Neural cell (in vitro differentiated cells): Measurements from ENCODE around the gene STAT5B. TPM values are rescaled to one million over a fixed set of nuclear protein-coding genes. Genes with fewer than 3 reads are reported as not detected.
"Not testable (repeated sequence)": the region's sequence is repeated elsewhere in the genome, so short reads cannot be mapped to it uniquely, and the experiment has no call there.

Experiments
- H2AFZ ChIP-seq: fragments of 200-600, 300-800 bp; sonication (generic), shearing (Covaris generic); 2 replicates; pipeline ENCODE4 v1.6.0; 2014; ENCODE audit warnings: low read depth, mild to moderate bottlenecking, antibody characterized with exemption, low read length, moderate library complexity
- H3F3A ChIP-seq: fragments of 200-600 bp; shearing (Covaris generic); 2 replicates; pipeline ENCODE4 v1.6.1; 2016; ENCODE audit warnings: mild to moderate bottlenecking, moderate library complexity, mixed read lengths, antibody characterized with exemption, low read length; ENCODE audit not compliant: insufficient read depth, poor library complexity, severe bottlenecking
- H3K27ac ChIP-seq: fragments of 200-600, 300-800 bp; sonication (generic), shearing (Covaris generic); 2 replicates; pipeline ENCODE4 v1.5.1; 2014; ENCODE audit warnings: mild to moderate bottlenecking, low read length, moderate library complexity
- H3K27me3 ChIP-seq: fragments of 300-800, 200-600 bp; sonication (generic), shearing (Covaris generic); 2 replicates; pipeline ENCODE4 v1.6.0; 2014; ENCODE audit warnings: mild to moderate bottlenecking, low read depth, low read length, moderate library complexity; ENCODE audit not compliant: insufficient read depth
- H3K36me3 ChIP-seq: fragments of 300-800, 200-600 bp; sonication (generic), shearing (Covaris generic); 2 replicates; pipeline ENCODE4 v1.5.1; 2014; ENCODE audit warnings: mild to moderate bottlenecking, antibody characterized with exemption, low read length, moderate library complexity; ENCODE audit not compliant: insufficient read depth
- H3K4me2 ChIP-seq: fragments of 300-800, 200-600 bp; sonication (generic), shearing (Covaris generic); 2 replicates; pipeline ENCODE4 v1.6.0; 2014; ENCODE audit warnings: mild to moderate bottlenecking, low read length
- H3K4me3 ChIP-seq: fragments of 300-800, 200-600 bp; sonication (generic), shearing (Covaris generic); 2 replicates; pipeline ENCODE4 v1.5.1; 2014; ENCODE audit warnings: mild to moderate bottlenecking, low read length, moderate library complexity
- H3K79me2 ChIP-seq: fragments of 200-600 bp; shearing (Covaris generic); replicated peaks from 2 replicates; pipeline ENCODE4 v1.6.0; 2014; ENCODE audit warnings: mild to moderate bottlenecking, low read length, moderate library complexity; ENCODE audit not compliant: insufficient read depth
- H3K9ac ChIP-seq: fragments of 300-800, 200-600 bp; sonication (generic), shearing (Covaris generic); 2 replicates; pipeline ENCODE4 v1.6.1; 2016; ENCODE audit warnings: mild to moderate bottlenecking, low read length, mixed read lengths
- H3K9me2 ChIP-seq: fragments of 200-600 bp; shearing (Covaris generic); 2 replicates; pipeline ENCODE4 v1.6.1; 2016; ENCODE audit warnings: mild to moderate bottlenecking, low read length, mixed read lengths; ENCODE audit not compliant: insufficient read depth
- H3K9me3 ChIP-seq: fragments of 200-600, 300-800 bp; sonication (generic), shearing (Covaris generic); 2 replicates; pipeline ENCODE4 v1.6.1; 2016; ENCODE audit warnings: mild to moderate bottlenecking, mixed run types, low read length, moderate library complexity, mixed read lengths
- H4K20me1 ChIP-seq: fragments of 200-600 bp; shearing (Covaris generic); 2 replicates; pipeline ENCODE4 v1.6.1; 2016; ENCODE audit warnings: mild to moderate bottlenecking, mixed run types; ENCODE audit not compliant: insufficient read depth
- CTCF ChIP-seq: fragments of 450-650 bp; IDR thresholded peaks from 2 replicates; pipeline ENCODE4 v1.5.1; 2014; ENCODE audit warnings: antibody characterized with exemption, mild to moderate bottlenecking, moderate library complexity; ENCODE audit not compliant: poor library complexity, severe bottlenecking
- EP300 ChIP-seq: fragments of 450-650 bp; conservative IDR thresholded peaks from 2 replicates; pipeline ENCODE4 v1.6.1; 2014; ENCODE audit warnings: antibody characterized with exemption, mild to moderate bottlenecking, moderate library complexity; ENCODE audit not compliant: poor library complexity, severe bottlenecking
- EZH2 ChIP-seq: fragments of 200-600, 300-800 bp; shearing (Covaris generic), sonication (generic); IDR thresholded peaks from 2 replicates; pipeline ENCODE4 v1.6.1; 2014; ENCODE audit warnings: antibody characterized with exemption, low read length, borderline replicate concordance, mild to moderate bottlenecking; ENCODE audit not compliant: insufficient read depth, poor library complexity, severe bottlenecking
- MXI1 ChIP-seq: fragments of 450-650 bp; conservative IDR thresholded peaks from 2 replicates; pipeline ENCODE4 v1.6.1; 2014; ENCODE audit warnings: antibody characterized with exemption, mild to moderate bottlenecking; ENCODE audit not compliant: poor library complexity, severe bottlenecking
- POLR2AphosphoS5 ChIP-seq: IDR thresholded peaks from 2 replicates; pipeline ENCODE4 v1.6.1; 2012
- RAD21 ChIP-seq: fragments of 450-650 bp; conservative IDR thresholded peaks from 2 replicates; pipeline ENCODE4 v1.6.1; 2014; ENCODE audit warnings: antibody characterized with exemption, mild to moderate bottlenecking, moderate library complexity
- SMC3 ChIP-seq: fragments of 450-650 bp; conservative IDR thresholded peaks from 2 replicates; pipeline ENCODE4 v1.6.1; 2014; ENCODE audit warnings: antibody characterized with exemption, mild to moderate bottlenecking, moderate library complexity; ENCODE audit not compliant: poor library complexity
- TAF1 ChIP-seq: IDR thresholded peaks from 2 replicates; pipeline ENCODE4 v1.6.1; 2012; ENCODE audit warnings: low read depth
- polyA plus RNA-seq: library from polyadenylated mRNA; depleted of rRNA; stranded (reverse); fragments of >200 nt; gene quantifications from 2 replicates; pipeline ENCODE4 v1.2.3, GENCODE V29; 2014
- TF ChIP-seq, protein P1 (sequence below): IDR thresholded peaks from 2 replicates; pipeline ENCODE4 v1.6.1; 2012; ENCODE audit warnings: borderline replicate concordance

STAT5B gene
- polyA plus RNA-seq, 1 donor from 2014 or later, result 47.4 TPM

DNA sequence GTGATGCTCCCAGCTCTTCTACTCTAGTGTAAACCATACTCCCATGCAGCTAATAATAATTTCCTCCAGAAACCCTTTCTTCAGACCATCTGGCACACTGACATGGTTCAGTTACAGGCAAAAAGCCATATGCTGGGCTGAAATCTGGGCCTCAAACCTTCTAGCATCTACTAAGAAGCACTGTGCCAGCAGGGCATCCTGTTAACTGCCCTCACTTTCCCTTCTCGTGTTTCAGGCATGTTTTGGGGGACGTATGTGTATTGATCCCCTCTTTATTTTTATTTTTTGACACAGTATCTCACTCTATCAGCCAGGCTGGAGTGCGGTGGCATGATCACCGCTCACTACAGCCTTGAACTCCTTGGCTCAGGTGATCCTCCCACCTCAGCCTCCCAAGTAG, 45.4 kb upstream of the STAT5B start:
- no peaks in the 10 kb centered on the region for H3K36me3 ChIP-seq

DNA sequence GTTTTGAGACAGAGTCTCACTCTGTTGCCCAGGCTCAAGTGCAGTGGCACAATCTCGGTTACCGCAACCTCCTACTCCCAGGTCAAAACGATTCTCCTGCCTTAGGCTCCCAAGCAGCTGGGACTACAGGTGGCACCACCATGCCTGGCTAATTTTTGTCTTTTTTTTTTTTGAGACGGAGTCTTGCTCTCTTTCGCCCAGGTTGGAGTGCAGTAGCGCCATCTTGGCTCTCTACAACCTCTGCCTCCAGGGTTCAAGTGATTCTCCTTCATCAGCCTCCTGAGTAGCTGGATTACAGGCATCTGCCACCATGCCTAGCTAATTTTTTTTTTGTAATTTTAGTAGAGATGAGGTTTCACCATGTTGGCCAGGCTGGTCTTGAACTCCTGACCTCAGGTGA, 41.8 kb upstream of the STAT5B start:
- not testable (repeated sequence) for H4K20me1 ChIP-seq, H3K27ac ChIP-seq, H2AFZ ChIP-seq, H3K27me3 ChIP-seq, H3K4me3 ChIP-seq, H3K9me3 ChIP-seq, H3K9me2 ChIP-seq, H3K36me3 ChIP-seq, H3K9ac ChIP-seq, H3F3A ChIP-seq, H3K4me2 ChIP-seq, H3K79me2 ChIP-seq

More for the DNA sequence above, 45.4 kb upstream of the STAT5B start:
- Histone ChIP-seq H3K4me3 (no peak overlapping the region), H2AFZ (no peak overlapping the region), H3K9ac (no peak overlapping the region), H4K20me1 (no peaks in the 10 kb centered on the region), H3K9me3 (no peaks in the 10 kb centered on the region), H3K79me2 (no peaks in the 10 kb centered on the region), H3K4me2 (no peak overlapping the region), H3F3A (no peaks in the 10 kb centered on the region), H3K27ac (no peak overlapping the region), H3K27me3 (no peaks in the 10 kb centered on the region), H3K9me2 (no peaks in the 10 kb centered on the region)
- TF ChIP-seq POLR2AphosphoS5, result no peak

- H3F3A ChIP-seq, result no peaks in the 10 kb centered on the region
- H3K9ac ChIP-seq, result no peak overlapping the region
- H3K9me2 ChIP-seq, result no peaks in the 10 kb centered on the region
- no peaks in the 10 kb centered on the region for H3K36me3 ChIP-seq
- no peaks in the 10 kb centered on the region for H3K27me3 ChIP-seq
- TF ChIP-seq, protein P1, sequence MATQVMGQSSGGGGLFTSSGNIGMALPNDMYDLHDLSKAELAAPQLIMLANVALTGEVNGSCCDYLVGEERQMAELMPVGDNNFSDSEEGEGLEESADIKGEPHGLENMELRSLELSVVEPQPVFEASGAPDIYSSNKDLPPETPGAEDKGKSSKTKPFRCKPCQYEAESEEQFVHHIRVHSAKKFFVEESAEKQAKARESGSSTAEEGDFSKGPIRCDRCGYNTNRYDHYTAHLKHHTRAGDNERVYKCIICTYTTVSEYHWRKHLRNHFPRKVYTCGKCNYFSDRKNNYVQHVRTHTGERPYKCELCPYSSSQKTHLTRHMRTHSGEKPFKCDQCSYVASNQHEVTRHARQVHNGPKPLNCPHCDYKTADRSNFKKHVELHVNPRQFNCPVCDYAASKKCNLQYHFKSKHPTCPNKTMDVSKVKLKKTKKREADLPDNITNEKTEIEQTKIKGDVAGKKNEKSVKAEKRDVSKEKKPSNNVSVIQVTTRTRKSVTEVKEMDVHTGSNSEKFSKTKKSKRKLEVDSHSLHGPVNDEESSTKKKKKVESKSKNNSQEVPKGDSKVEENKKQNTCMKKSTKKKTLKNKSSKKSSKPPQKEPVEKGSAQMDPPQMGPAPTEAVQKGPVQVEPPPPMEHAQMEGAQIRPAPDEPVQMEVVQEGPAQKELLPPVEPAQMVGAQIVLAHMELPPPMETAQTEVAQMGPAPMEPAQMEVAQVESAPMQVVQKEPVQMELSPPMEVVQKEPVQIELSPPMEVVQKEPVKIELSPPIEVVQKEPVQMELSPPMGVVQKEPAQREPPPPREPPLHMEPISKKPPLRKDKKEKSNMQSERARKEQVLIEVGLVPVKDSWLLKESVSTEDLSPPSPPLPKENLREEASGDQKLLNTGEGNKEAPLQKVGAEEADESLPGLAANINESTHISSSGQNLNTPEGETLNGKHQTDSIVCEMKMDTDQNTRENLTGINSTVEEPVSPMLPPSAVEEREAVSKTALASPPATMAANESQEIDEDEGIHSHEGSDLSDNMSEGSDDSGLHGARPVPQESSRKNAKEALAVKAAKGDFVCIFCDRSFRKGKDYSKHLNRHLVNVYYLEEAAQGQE, result no peak
- no peak overlapping the region for H3K4me2 ChIP-seq
- no peaks in the 10 kb centered on the region for H4K20me1 ChIP-seq
- H3K9me3 ChIP-seq, result no peaks in the 10 kb centered on the region
- H3K27ac ChIP-seq, result no peak overlapping the region
- no peak overlapping the region for H3K4me3 ChIP-seq
- no peak overlapping the region for H2AFZ ChIP-seq
- H3K79me2 ChIP-seq, result no peaks in the 10 kb centered on the region
Measured at GRCh38 chr17:42317266-42317845, 41.2 kb upstream of the STAT5B start.

GRCh38 chr17:42316755-42317154, 40.6 kb upstream of the STAT5B start:
- H3F3A ChIP-seq, result no peaks in the 10 kb centered on the region

More at GRCh38 chr17:42316755-42317154, 40.6 kb upstream of the STAT5B start:
- no peaks in the 10 kb centered on the region for H3K9me2 ChIP-seq
- H3K4me2 ChIP-seq, result no peak overlapping the region
- H4K20me1 ChIP-seq, result no peaks in the 10 kb centered on the region
- H2AFZ ChIP-seq, result no peak overlapping the region
- no peaks in the 10 kb centered on the region for H3K79me2 ChIP-seq
- TF ChIP-seq TAF1 (no peak), SMC3 (no peak), MXI1 (no peak), CTCF (no peak), POLR2AphosphoS5 (no peak), EZH2 (no peak), EP300 (no peak), RAD21 (no peak)
- TF ChIP-seq, protein P1, result no peak
- no peak overlapping the region for H3K9ac ChIP-seq
- H3K36me3 ChIP-seq, result no peaks in the 10 kb centered on the region
- no peak overlapping the region for H3K27ac ChIP-seq
- H3K9me3 ChIP-seq, result no peaks in the 10 kb centered on the region
- H3K4me3 ChIP-seq, result no peak overlapping the region
- no peaks in the 10 kb centered on the region for H3K27me3 ChIP-seq
